GM12878 (cell line): ENCODE results near the gene ATP2A3. TPM values are rescaled to one million over a fixed set of nuclear protein-coding genes. Genes with fewer than 3 reads are reported as not detected.

Experiments used
- ATAC-seq: fragments of 200-7000 bp; cut with Tn5 transposase; 3 replicates; pipeline ENCODE4 v1.9.1; 2020; ENCODE audit warnings: mild to moderate bottlenecking, moderate library complexity
- BruUV-seq: library from RNA; stranded (reverse); fragments of 400-500 nt; replicated peaks from 2 replicates; lab custom pipeline; 2021; lab: Mats Ljungman, UMichigan
- CTCF ChIA-PET: fragments of 300-600 bp; sonication (Branson Sonifier 250); formaldehyde crosslinking; extraction: SDS; loops from one replicate; lab custom pipeline; 2021; ENCODE audit warnings: inconsistent platforms; lab: Yijun Ruan, JAX
- POLR2A ChIA-PET: fragments of 350-600 bp; formaldehyde crosslinking; extraction: SDS; loops from one replicate; lab custom pipeline; 2021; ENCODE audit warnings: inconsistent platforms; lab: Charles Lee
- RAD21 ChIA-PET: fragments of 300-600 bp; sonication (Branson Sonifier 250); formaldehyde crosslinking; loops from one replicate; lab custom pipeline; 2023; ENCODE audit warnings: antibody characterized with exemption; ENCODE audit not compliant: unreplicated experiment; lab: Charles Lee
- SMC1A ChIA-PET: fragments of 300-600 bp; sonication (Branson Sonifier 250); formaldehyde crosslinking; loops from one replicate; lab custom pipeline; 2023; ENCODE audit not compliant: unreplicated experiment, uncharacterized antibody; lab: Charles Lee
- DNase-seq: peaks from one replicate; pipeline ENCODE4 v3.0.0-alpha.2; 2011; ENCODE audit warnings: low read depth, low spot score
- FAIRE-seq: peaks from 3 replicates; lab custom pipeline; 2011; peaks lifted over from hg19 to GRCh38; lab: Jason Lieb, UNC
- H2AFZ ChIP-seq: 2 replicates; pipeline ENCODE4 v1.6.0; 2011; ENCODE audit warnings: low read depth, low read length, control low read depth; ENCODE audit not compliant: control insufficient read depth
- H3K27ac ChIP-seq: 2 replicates; pipeline ENCODE4 v1.5.1; 2011; ENCODE audit warnings: control low read depth; ENCODE audit not compliant: control insufficient read depth, insufficient read depth
- H3K27me3 ChIP-seq, 2 experiments: replicated peaks in 1 of 2; 2 replicates each; pipeline versions ENCODE4 v1.6.0 to v1.6.1; 2011; ENCODE audit warnings: low read length in 1 of 2; ENCODE audit not compliant: control insufficient read depth in 2 of 2, insufficient read depth in 2 of 2
- H3K36me3 ChIP-seq, 2 experiments: 2 replicates each; pipeline ENCODE4 v1.5.1; 2011; ENCODE audit warnings: low read length in 1 of 2; ENCODE audit not compliant: control insufficient read depth in 2 of 2, insufficient read depth in 2 of 2
- H3K4me1 ChIP-seq: 2 replicates; pipeline ENCODE4 v1.6.1; 2011; ENCODE audit warnings: mild to moderate bottlenecking, low read length, moderate library complexity, mixed read lengths; ENCODE audit not compliant: control insufficient read depth, insufficient read depth
- H3K4me2 ChIP-seq: 2 replicates; pipeline ENCODE4 v1.6.0; 2011; ENCODE audit warnings: control low read depth; ENCODE audit not compliant: control insufficient read depth, insufficient read depth
- H3K4me3 ChIP-seq: fragments of 200-600 bp; sonication (generic); 2 replicates; pipeline ENCODE4 v1.5.1; 2016
- H3K79me2 ChIP-seq: 2 replicates; pipeline ENCODE4 v1.6.0; 2011; ENCODE audit warnings: low read length; ENCODE audit not compliant: control insufficient read depth, insufficient read depth
- H3K9ac ChIP-seq: 2 replicates; pipeline ENCODE4 v1.8.0; 2011; ENCODE audit warnings: low read length, control low read depth, mixed read lengths; ENCODE audit not compliant: control insufficient read depth, insufficient read depth
- H3K9me3 ChIP-seq: replicated peaks from 3 replicates; pipeline ENCODE4 v1.5.1; 2011; ENCODE audit warnings: mild to moderate bottlenecking, low read length; ENCODE audit not compliant: control insufficient read depth, insufficient read depth
- H4K20me1 ChIP-seq: 2 replicates; pipeline ENCODE4 v1.6.0; 2011; ENCODE audit not compliant: control insufficient read depth, insufficient read depth
- BRCA1 ChIP-seq: IDR thresholded peaks from 2 replicates; pipeline ENCODE4 v1.6.1; 2011; ENCODE audit warnings: low read depth, low read length, improper control_type of control experiment
- ELK1 ChIP-seq: IDR thresholded peaks from 2 replicates; pipeline ENCODE4 v1.6.1; 2012; ENCODE audit warnings: low read depth, low read length, improper control_type of control experiment
- EP300 ChIP-seq, 2 experiments: fragments of 150-350 bp in 1 of 2; IDR thresholded peaks; 2 replicates each; pipeline ENCODE4 v1.6.1; 2011 to 2012; ENCODE audit warnings: low read depth in 2 of 2, low read length in 2 of 2, borderline replicate concordance in 1 of 2, improper control_type of control experiment in 1 of 2, inconsistent platforms in 1 of 2; ENCODE audit not compliant: control insufficient read depth in 1 of 2
- GATAD2B ChIP-seq: fragments of 450-650 bp; conservative IDR thresholded peaks from 2 replicates; pipeline ENCODE4 v1.6.1; 2017; ENCODE audit warnings: low read depth, mild to moderate bottlenecking, moderate library complexity
- HDAC6 ChIP-seq: fragments of 200-600 bp; sonication (generic); IDR thresholded peaks from one replicate; pipeline ENCODE4 v1.8.0; 2017; ENCODE audit warnings: antibody characterized with exemption; ENCODE audit not compliant: unreplicated experiment
- MLLT1 ChIP-seq: fragments of 450-650 bp; IDR thresholded peaks from 2 replicates; pipeline ENCODE4 v1.6.1; 2016; ENCODE audit warnings: mild to moderate bottlenecking
- NR2C1 ChIP-seq: fragments of 450-650 bp; IDR thresholded peaks from 2 replicates; pipeline ENCODE4 v1.6.1; 2017; ENCODE audit warnings: antibody characterized with exemption, mild to moderate bottlenecking, moderate library complexity
- POLR2AphosphoS5 ChIP-seq: IDR thresholded peaks from 2 replicates; pipeline ENCODE4 v1.6.1; 2011; ENCODE audit warnings: mild to moderate bottlenecking, low read length, inconsistent platforms
- TCF3 ChIP-seq: IDR thresholded peaks from 2 replicates; pipeline ENCODE4 v1.6.1; 2012; ENCODE audit warnings: low read depth, mild to moderate bottlenecking, low read length, borderline replicate concordance; ENCODE audit not compliant: insufficient read depth
- WRNIP1 ChIP-seq: IDR thresholded peaks from 2 replicates; pipeline ENCODE4 v1.6.1; 2011; ENCODE audit warnings: low read depth, low read length, improper control_type of control experiment, borderline replicate concordance
- WGBS: methylation state at CpG from one replicate; pipeline ENCODE4 v1.1.6; 2016; ENCODE audit warnings: low lambda C conversion rate; ENCODE audit not compliant: insufficient replicate concordance, insufficient coverage; ENCODE audit errors: missing lambda C conversion rate; 5-methylcytosine and 5-hydroxymethylcytosine counted together
- in situ Hi-C: fragments of 300-500 bp; cut with MboI; formaldehyde crosslinking; loops from 9 replicates; pipeline ENCODE4 v1.14.3; 2018; ENCODE audit warnings: mixed read lengths
- intact Hi-C: fragments of 100-400 bp; cut with micrococcal nuclease; formaldehyde crosslinking; loops from one replicate; pipeline ENCODE4 v1.14.2; 2022; ENCODE audit not compliant: unreplicated experiment
- polyA plus RNA-seq, 11 experiments: library from polyadenylated mRNA; depleted of rRNA in 4 of 11; unstranded in 6 of 11; stranded (reverse) in 5 of 11; fragments of >200 nt; fragmentation: Nextera tagmentation in 4 of 11; fragmentation: Illumina TruSeq in 1 of 11; extraction: Ambion mirVana in 4 of 11; extraction: Trizol in 1 of 11; gene quantifications; 1 replicate in 1 of 11; 2 replicates in 10 of 11; pipeline versions ENCODE4 v1.2.1 to v1.2.3, GENCODE V29; 2011 to 2016; ENCODE audit warnings: inconsistent platforms in 2 of 11, missing spikeins in 2 of 11, low read depth in 1 of 11
- total RNA-seq, 4 experiments: library from RNA; depleted of rRNA in 3 of 4; stranded (reverse); fragments of >200 nt in 3 of 4; fragmentation: Illumina TruSeq in 1 of 4; extraction: Trizol in 1 of 4; gene quantifications; 2 replicates each; pipeline versions ENCODE4 v1.2.1 to v1.2.3, GENCODE V29; 2013 to 2021
- TF ChIP-seq, protein P1 (sequence below): fragments of 450-650 bp; IDR thresholded peaks from 2 replicates; pipeline ENCODE4 v1.6.1; 2017; ENCODE audit warnings: antibody characterized with exemption, mild to moderate bottlenecking, moderate library complexity
- TF ChIP-seq, protein P2 (sequence below): IDR thresholded peaks from 2 replicates; pipeline ENCODE4 v1.6.1; 2012; ENCODE audit warnings: improper control_type of control experiment, low read depth, low read length; ENCODE audit not compliant: insufficient replicate concordance

ATP2A3 gene
- total and polyA plus RNA-seq, 10 of the 15 experiments (the other 5 are each of a cell fraction or from before 2014, with no cell fraction given): 1.0 to 99.2 (median 37.9) TPM

- in situ Hi-C loops: no loop called here
- DNase-seq (no peak), FAIRE-seq (no peak), ATAC-seq (no peak)
- no peaks in the 10 kb centered on the region for H3K9me3 ChIP-seq
- H3K79me2 ChIP-seq: no peaks in the 10 kb centered on the region
- no peaks in the 10 kb centered on the region; the same call in 1 of the 2 replicates for H3K4me1 ChIP-seq
- 67% methylated on average over 4 of the region's 4 CpGs for whole genome bisulfite sequencing
- H4K20me1 ChIP-seq: no peaks in the 10 kb centered on the region
- ChIA-PET POLR2A (no interaction called here), SMC1A (no interaction called here), RAD21 (no interaction called here), CTCF (no interaction called here)
- intact Hi-C loops: no loop called here
- H3K4me2 ChIP-seq: no peak overlapping the region
- no peaks in the 10 kb centered on the region for H3K36me3 ChIP-seq
- BruUV-seq: no TSS peak
- no peak overlapping the region for H3K4me3 ChIP-seq
- H2AFZ ChIP-seq: no peak overlapping the region
- peaks cover 0 to 2% of the 10 kb centered on the region in 2 experiments; a peak in 1 of 4 replicates for H3K27me3 ChIP-seq
- no peak overlapping the region for H3K27ac ChIP-seq
- H3K9ac ChIP-seq: no peak overlapping the region
- no peak for TF ChIP-seq NR2C1
- TF ChIP-seq ELK1: no peak
- TF ChIP-seq WRNIP1: no peak
- TF ChIP-seq MLLT1: no peak
- TF ChIP-seq GATAD2B: no peak
- TF ChIP-seq, protein P1, sequence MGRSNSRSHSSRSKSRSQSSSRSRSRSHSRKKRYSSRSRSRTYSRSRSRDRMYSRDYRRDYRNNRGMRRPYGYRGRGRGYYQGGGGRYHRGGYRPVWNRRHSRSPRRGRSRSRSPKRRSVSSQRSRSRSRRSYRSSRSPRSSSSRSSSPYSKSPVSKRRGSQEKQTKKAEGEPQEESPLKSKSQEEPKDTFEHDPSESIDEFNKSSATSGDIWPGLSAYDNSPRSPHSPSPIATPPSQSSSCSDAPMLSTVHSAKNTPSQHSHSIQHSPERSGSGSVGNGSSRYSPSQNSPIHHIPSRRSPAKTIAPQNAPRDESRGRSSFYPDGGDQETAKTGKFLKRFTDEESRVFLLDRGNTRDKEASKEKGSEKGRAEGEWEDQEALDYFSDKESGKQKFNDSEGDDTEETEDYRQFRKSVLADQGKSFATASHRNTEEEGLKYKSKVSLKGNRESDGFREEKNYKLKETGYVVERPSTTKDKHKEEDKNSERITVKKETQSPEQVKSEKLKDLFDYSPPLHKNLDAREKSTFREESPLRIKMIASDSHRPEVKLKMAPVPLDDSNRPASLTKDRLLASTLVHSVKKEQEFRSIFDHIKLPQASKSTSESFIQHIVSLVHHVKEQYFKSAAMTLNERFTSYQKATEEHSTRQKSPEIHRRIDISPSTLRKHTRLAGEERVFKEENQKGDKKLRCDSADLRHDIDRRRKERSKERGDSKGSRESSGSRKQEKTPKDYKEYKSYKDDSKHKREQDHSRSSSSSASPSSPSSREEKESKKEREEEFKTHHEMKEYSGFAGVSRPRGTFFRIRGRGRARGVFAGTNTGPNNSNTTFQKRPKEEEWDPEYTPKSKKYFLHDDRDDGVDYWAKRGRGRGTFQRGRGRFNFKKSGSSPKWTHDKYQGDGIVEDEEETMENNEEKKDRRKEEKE: no peak
- TF ChIP-seq BRCA1: no peak
- TF ChIP-seq HDAC6: no peak
- TF ChIP-seq EP300 (IDR thresholded peaks at IDR 0.05; ENCODE audit: borderline replicate concordance in 1 of 2, control insufficient read depth in 1 of 2, low read depth in 2 of 2, low read length in 2 of 2): no peak
- TF ChIP-seq, protein P2, sequence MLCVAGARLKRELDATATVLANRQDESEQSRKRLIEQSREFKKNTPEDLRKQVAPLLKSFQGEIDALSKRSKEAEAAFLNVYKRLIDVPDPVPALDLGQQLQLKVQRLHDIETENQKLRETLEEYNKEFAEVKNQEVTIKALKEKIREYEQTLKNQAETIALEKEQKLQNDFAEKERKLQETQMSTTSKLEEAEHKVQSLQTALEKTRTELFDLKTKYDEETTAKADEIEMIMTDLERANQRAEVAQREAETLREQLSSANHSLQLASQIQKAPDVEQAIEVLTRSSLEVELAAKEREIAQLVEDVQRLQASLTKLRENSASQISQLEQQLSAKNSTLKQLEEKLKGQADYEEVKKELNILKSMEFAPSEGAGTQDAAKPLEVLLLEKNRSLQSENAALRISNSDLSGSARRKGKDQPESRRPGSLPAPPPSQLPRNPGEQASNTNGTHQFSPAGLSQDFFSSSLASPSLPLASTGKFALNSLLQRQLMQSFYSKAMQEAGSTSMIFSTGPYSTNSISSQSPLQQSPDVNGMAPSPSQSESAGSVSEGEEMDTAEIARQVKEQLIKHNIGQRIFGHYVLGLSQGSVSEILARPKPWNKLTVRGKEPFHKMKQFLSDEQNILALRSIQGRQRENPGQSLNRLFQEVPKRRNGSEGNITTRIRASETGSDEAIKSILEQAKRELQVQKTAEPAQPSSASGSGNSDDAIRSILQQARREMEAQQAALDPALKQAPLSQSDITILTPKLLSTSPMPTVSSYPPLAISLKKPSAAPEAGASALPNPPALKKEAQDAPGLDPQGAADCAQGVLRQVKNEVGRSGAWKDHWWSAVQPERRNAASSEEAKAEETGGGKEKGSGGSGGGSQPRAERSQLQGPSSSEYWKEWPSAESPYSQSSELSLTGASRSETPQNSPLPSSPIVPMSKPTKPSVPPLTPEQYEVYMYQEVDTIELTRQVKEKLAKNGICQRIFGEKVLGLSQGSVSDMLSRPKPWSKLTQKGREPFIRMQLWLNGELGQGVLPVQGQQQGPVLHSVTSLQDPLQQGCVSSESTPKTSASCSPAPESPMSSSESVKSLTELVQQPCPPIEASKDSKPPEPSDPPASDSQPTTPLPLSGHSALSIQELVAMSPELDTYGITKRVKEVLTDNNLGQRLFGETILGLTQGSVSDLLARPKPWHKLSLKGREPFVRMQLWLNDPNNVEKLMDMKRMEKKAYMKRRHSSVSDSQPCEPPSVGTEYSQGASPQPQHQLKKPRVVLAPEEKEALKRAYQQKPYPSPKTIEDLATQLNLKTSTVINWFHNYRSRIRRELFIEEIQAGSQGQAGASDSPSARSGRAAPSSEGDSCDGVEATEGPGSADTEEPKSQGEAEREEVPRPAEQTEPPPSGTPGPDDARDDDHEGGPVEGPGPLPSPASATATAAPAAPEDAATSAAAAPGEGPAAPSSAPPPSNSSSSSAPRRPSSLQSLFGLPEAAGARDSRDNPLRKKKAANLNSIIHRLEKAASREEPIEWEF: no peak
- no peak for TF ChIP-seq POLR2AphosphoS5
- TF ChIP-seq TCF3: no peak
These were observed 78.3 kb downstream of the ATP2A3 start for GRCh38 chr17:3885970-3886369.
